Neural progenitor cell (in vitro differentiated cells): Measurements from ENCODE around the gene LRRC45. TPM values are rescaled to one million over a fixed set of nuclear protein-coding genes. Genes with fewer than 3 reads are reported as not detected.

Source experiments
- DNase-seq: peaks from one replicate; pipeline ENCODE4 v3.0.0-alpha.2; 2016; ENCODE audit warnings: low spot score
- H2AFZ ChIP-seq: fragments of 200-600 bp; sonication (generic); replicated peaks from 2 replicates; pipeline ENCODE4 v1.6.1; 2016; ENCODE audit warnings: antibody characterized with exemption
- H3F3A ChIP-seq: fragments of 200-600 bp; sonication (generic); 2 replicates; pipeline ENCODE4 v1.6.1; 2016; ENCODE audit warnings: antibody characterized with exemption, low read depth
- H3K27ac ChIP-seq: fragments of 200-600 bp; sonication (generic); 2 replicates; pipeline ENCODE4 v1.5.1; 2016; ENCODE audit warnings: mild to moderate bottlenecking
- H3K27me3 ChIP-seq: fragments of 200-600 bp; sonication (generic); 2 replicates; pipeline ENCODE4 v1.6.1; 2016; ENCODE audit warnings: mild to moderate bottlenecking, moderate library complexity
- H3K36me3 ChIP-seq: fragments of 200-600 bp; sonication (generic); 2 replicates; pipeline ENCODE4 v1.5.1; 2016
- H3K4me1 ChIP-seq: fragments of 200-600 bp; sonication (generic); 2 replicates; pipeline ENCODE4 v1.6.1; 2016; ENCODE audit warnings: mixed run types
- H3K4me2 ChIP-seq: fragments of 200-600 bp; sonication (generic); 2 replicates; pipeline ENCODE4 v1.6.1; 2016
- H3K4me3 ChIP-seq: fragments of 200-600 bp; sonication (generic); 2 replicates; pipeline ENCODE4 v1.5.1; 2016
- H3K79me2 ChIP-seq: fragments of 200-600 bp; sonication (generic); 2 replicates; pipeline ENCODE4 v1.6.1; 2016; ENCODE audit warnings: low read depth
- H3K9ac ChIP-seq: fragments of 200-600 bp; sonication (generic); 2 replicates; pipeline ENCODE4 v1.6.1; 2016
- H3K9me3 ChIP-seq: fragments of 200-600 bp; sonication (generic); 2 replicates; pipeline ENCODE4 v1.5.1; 2016; ENCODE audit warnings: low read depth
- H4K20me1 ChIP-seq: fragments of 200-600 bp; sonication (generic); 2 replicates; pipeline ENCODE4 v1.6.1; 2016; ENCODE audit warnings: low read depth
- H3K27ac Mint-ChIP-seq: 3 replicates; pipeline ENCODE4 v1.8.0; 2021; ENCODE audit warnings: mixed read lengths
- H3K27me3 Mint-ChIP-seq: 2 replicates; pipeline ENCODE4 v1.8.0; 2022; ENCODE audit warnings: low read depth, mild to moderate bottlenecking, inconsistent platforms, moderate library complexity, mixed read lengths; ENCODE audit not compliant: insufficient read depth
- H3K36me3 Mint-ChIP-seq: 3 replicates; pipeline ENCODE4 v1.8.0; 2021; ENCODE audit warnings: mixed read lengths
- H3K4me1 Mint-ChIP-seq: 3 replicates; pipeline ENCODE4 v1.8.0; 2021; ENCODE audit warnings: mixed read lengths
- H3K4me3 Mint-ChIP-seq: 3 replicates; pipeline ENCODE4 v1.8.0; 2021; ENCODE audit warnings: mild to moderate bottlenecking, moderate library complexity, mixed read lengths
- H3K9me3 Mint-ChIP-seq: 3 replicates; pipeline ENCODE4 v1.8.0; 2020; ENCODE audit warnings: mixed read lengths
- CTCF ChIP-seq: fragments of 200-600 bp; sonication (generic); IDR thresholded peaks from 2 replicates; pipeline ENCODE4 v1.5.1; 2017; ENCODE audit warnings: antibody characterized with exemption, mild to moderate bottlenecking
- EZH2 ChIP-seq: fragments of 200-600 bp; sonication (generic); IDR thresholded peaks from 2 replicates; pipeline ENCODE4 v1.6.1; 2017; ENCODE audit warnings: antibody characterized with exemption, mild to moderate bottlenecking, moderate library complexity
- EZH2phosphoT487 ChIP-seq: fragments of 200-600 bp; sonication (generic); IDR thresholded peaks from 2 replicates; pipeline ENCODE4 v1.6.1; 2017; ENCODE audit warnings: antibody characterized with exemption
- total RNA-seq: library from RNA; depleted of rRNA; stranded (reverse); fragments of >200 nt; gene quantifications from 2 replicates; pipeline ENCODE4 v1.2.3, GENCODE V29; 2015; ENCODE audit warnings: low replicate concordance

LRRC45 gene
- total RNA-seq, 1 donor from 2014 or later: 15.4 TPM

GRCh38 chr17:82062076-82062983 lies 39.2 kb downstream of the LRRC45 start:
- Histone ChIP-seq H2AFZ (no peak overlapping the region), H3K4me2 (no peak overlapping the region), H3K27ac (no peak overlapping the region), H3K4me1 (peaks cover 6% of the 10 kb centered on the region), H4K20me1 (no peaks in the 10 kb centered on the region), H3F3A (no peaks in the 10 kb centered on the region), H3K9ac (no peak overlapping the region), H3K4me3 (no peak overlapping the region), H3K36me3 (no peaks in the 10 kb centered on the region), H3K27me3 (no peaks in the 10 kb centered on the region), H3K79me2 (peaks cover 12% of the 10 kb centered on the region), H3K9me3 (no peaks in the 10 kb centered on the region)
- H3K27ac Mint-ChIP-seq: no peak overlapping the region
- TF ChIP-seq EZH2phosphoT487: no peak
- TF ChIP-seq EZH2: no peak
- TF ChIP-seq CTCF: no peak
- DNase-seq: no peak
- H3K4me1 Mint-ChIP-seq: peaks cover 10% of the 10 kb centered on the region
- no peaks in the 10 kb centered on the region for H3K9me3 Mint-ChIP-seq
- no peak overlapping the region for H3K4me3 Mint-ChIP-seq
- H3K27me3 Mint-ChIP-seq: peaks cover 3% of the 10 kb centered on the region
- H3K36me3 Mint-ChIP-seq: peaks cover 3% of the 10 kb centered on the region

GRCh38 chr17:82062984-82063368 lies 39.9 kb downstream of the LRRC45 start:
- no peak overlapping the region for H3K4me2 ChIP-seq
- Mint-ChIP-seq H3K9me3 (no peaks in the 10 kb centered on the region), H3K4me3 (no peak overlapping the region), H3K4me1 (peaks cover 10% of the 10 kb centered on the region), H3K36me3 (peaks cover 3% of the 10 kb centered on the region), H3K27me3 (peaks cover 5% of the 10 kb centered on the region), H3K27ac (no peak overlapping the region)
- no peaks in the 10 kb centered on the region for H4K20me1 ChIP-seq
- no peaks in the 10 kb centered on the region for H3K27me3 ChIP-seq
- H3K79me2 ChIP-seq: peaks cover 12% of the 10 kb centered on the region
- no peak overlapping the region for H2AFZ ChIP-seq
- H3K36me3 ChIP-seq: no peaks in the 10 kb centered on the region
- TF ChIP-seq CTCF: no peak
- no peak for TF ChIP-seq EZH2
- no peak for TF ChIP-seq EZH2phosphoT487
- DNase-seq: no peak
- H3K4me3 ChIP-seq: no peak overlapping the region
- peaks cover 6% of the 10 kb centered on the region for H3K4me1 ChIP-seq
- H3F3A ChIP-seq: no peaks in the 10 kb centered on the region
- no peaks in the 10 kb centered on the region for H3K9me3 ChIP-seq
- no peak overlapping the region for H3K9ac ChIP-seq
- no peak overlapping the region for H3K27ac ChIP-seq

GRCh38 chr17:82063424-82064415 lies 40.6 kb downstream of the LRRC45 start:
- no peak overlapping the region for H3K27ac ChIP-seq
- peak overlapping the region; percentile 100 for H3K4me2 ChIP-seq
- H3K27ac Mint-ChIP-seq: no peak overlapping the region
- H3K36me3 Mint-ChIP-seq: peaks cover 3% of the 10 kb centered on the region
- H3K4me1 Mint-ChIP-seq: peaks cover 10% of the 10 kb centered on the region
- H3K27me3 ChIP-seq: no peaks in the 10 kb centered on the region
- TF ChIP-seq EZH2phosphoT487 (no peak), EZH2 (no peak), CTCF (no peak)
- peaks cover 5% of the 10 kb centered on the region for H3K27me3 Mint-ChIP-seq
- H3K9me3 Mint-ChIP-seq: no peaks in the 10 kb centered on the region
- no peaks in the 10 kb centered on the region for H3K9me3 ChIP-seq
- H3K36me3 ChIP-seq: no peaks in the 10 kb centered on the region
- peaks cover 12% of the 10 kb centered on the region for H3K79me2 ChIP-seq
- H3F3A ChIP-seq: no peaks in the 10 kb centered on the region
- no peak for DNase-seq
- no peak overlapping the region for H3K9ac ChIP-seq
- H3K4me3 Mint-ChIP-seq: peak overlapping the region; percentile 80
- H3K4me1 ChIP-seq: peaks cover 6% of the 10 kb centered on the region
- no peak overlapping the region for H3K4me3 ChIP-seq
- H2AFZ ChIP-seq: no peak overlapping the region
- H4K20me1 ChIP-seq: no peaks in the 10 kb centered on the region
